Left renal cortex interstitium (tissue), 4 donors: Measurements from ENCODE around the gene CA14. TPM values are rescaled to one million over a fixed set of nuclear protein-coding genes. Genes with fewer than 3 reads are reported as not detected.
A peak's percentile ranks its signal among the peaks of the same experiment; 100 is the strongest.
"Not testable (repeated sequence)": the region's sequence is repeated elsewhere in the genome, so short reads cannot be mapped to it uniquely, and the experiment has no call there.

ENCODE experiments used
- DNase-seq, 4 donors: peaks; one replicate each; pipeline ENCODE4 v3.0.0-alpha.2; 2013; ENCODE audit warnings: low read depth in 4 of 4, low spot score in 2 of 4, missing footprints in 1 of 4
- polyA plus RNA-seq, 4 donors: library from polyadenylated mRNA; unstranded; fragments of 120-200 nt; gene quantifications; one replicate each; pipeline ENCODE4 v1.2.1, GENCODE V29; 2013; ENCODE audit not compliant: insufficient read length in 4 of 4

Gene CA14
- polyA plus RNA-seq, 4 donors = 6.8 to 8.0 (median 7.3) TPM

- peak in 2 of 4 donors; percentile 97 to 98 for DNase-seq
Observed at GRCh38 chr1:150235852-150236613, 21.5 kb upstream of the CA14 start, which contains the start of gene ANP32E. Gene ANP32E (minus strand): TSS chr1:150236112. CDS start chr1:150235786, 326 bp downstream.

- DNase-seq = no peak
Observed at GRCh38 chr1:150236614-150237100, 20.9 kb upstream of the CA14 start.

GRCh38 chr1:150237176-150237575 is 20.4 kb upstream of the CA14 start:
- not testable (repeated sequence) for DNase-seq

- no peak for DNase-seq
Observed at GRCh38 chr1:150237746-150238145, 19.8 kb upstream of the CA14 start.

- DNase-seq = no peak
Observed at GRCh38 chr1:150243003-150243402, 14.6 kb upstream of the CA14 start.

- DNase-seq = no peak
Observed at GRCh38 chr1:150249936-150250335, 7.6 kb upstream of the CA14 start.

- DNase-seq = no peak
Observed at GRCh38 chr1:150256198-150256553, 1.4 kb upstream of the CA14 start.

GRCh38 chr1:150256554-150257341 is 826 bp upstream of the CA14 start:
- peak in 1 of 4 donors; percentile 11 for DNase-seq

- no peak for DNase-seq
Observed at GRCh38 chr1:150259217-150259616, 1.6 kb downstream of the CA14 start.

GRCh38 chr1:150259758-150260669 is 2.4 kb downstream of the CA14 start:
- peak in 1 of 4 donors; percentile 66 for DNase-seq

GRCh38 chr1:150261367-150261766 is 3.8 kb downstream of the CA14 start:
- DNase-seq = no peak

- no peak for DNase-seq
Observed at GRCh38 chr1:150262388-150263320, 5.1 kb downstream of the CA14 start.

- no peak for DNase-seq
Observed at GRCh38 chr1:150263549-150263948, 6.0 kb downstream of the CA14 start.

GRCh38 chr1:150267896-150268295 is 10.3 kb downstream of the CA14 start:
- no peak for DNase-seq

- DNase-seq = peak in 1 of 4 donors; percentile 4
Observed at GRCh38 chr1:150268340-150268704, 10.7 kb downstream of the CA14 start.

- DNase-seq = peak; percentile 87 to 96 (median 92)
Observed at GRCh38 chr1:150268705-150269403, 11.3 kb downstream of the CA14 start, which contains the start of gene APH1A. Gene APH1A (minus strand): TSS chr1:150269016. CDS start chr1:150268810, 206 bp downstream.

- DNase-seq = no peak
Observed at GRCh38 chr1:150269451-150269850, 11.9 kb downstream of the CA14 start.

GRCh38 chr1:150271291-150271959 is 13.9 kb downstream of the CA14 start:
- no peak for DNase-seq
